ENCODE data around the gene MCCD1.

The MCCD1 gene

DNA sequence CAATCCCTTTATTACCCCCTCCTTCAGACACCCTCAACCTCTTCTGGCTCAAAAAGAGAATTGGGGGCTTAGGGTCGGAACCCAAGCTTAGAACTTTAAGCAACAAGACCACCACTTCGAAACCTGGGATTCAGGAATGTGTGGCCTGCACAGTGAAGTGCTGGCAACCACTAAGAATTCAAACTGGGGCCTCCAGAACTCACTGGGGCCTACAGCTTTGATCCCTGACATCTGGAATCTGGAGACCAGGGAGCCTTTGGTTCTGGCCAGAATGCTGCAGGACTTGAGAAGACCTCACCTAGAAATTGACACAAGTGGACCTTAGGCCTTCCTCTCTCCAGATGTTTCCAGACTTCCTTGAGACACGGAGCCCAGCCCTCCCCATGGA is 48.8 kb downstream of the MCCD1 start:
- no peaks in the 10 kb centered on the region for H3K36me3 ChIP-seq (ENCODE audit: insufficient read depth, low read depth, low read length)
- H3K4me3 ChIP-seq (ENCODE audit: low read length): no peak overlapping the region
- H3K27me3 ChIP-seq (ENCODE audit: insufficient read depth, low read length): peaks cover 34% of the 10 kb centered on the region
- no peaks in the 10 kb centered on the region for H3K9me3 ChIP-seq (ENCODE audit: insufficient read depth, low read depth, low read length)
- no peaks in the 10 kb centered on the region; the same call in 1 of the 2 replicates for H3K4me1 ChIP-seq (ENCODE audit: insufficient read depth, low read length)
- H3K9ac ChIP-seq (ENCODE audit: low read depth, low read length): no peak overlapping the region
- no peak overlapping the region for H3K27ac ChIP-seq (ENCODE audit: low read length)

DNA sequence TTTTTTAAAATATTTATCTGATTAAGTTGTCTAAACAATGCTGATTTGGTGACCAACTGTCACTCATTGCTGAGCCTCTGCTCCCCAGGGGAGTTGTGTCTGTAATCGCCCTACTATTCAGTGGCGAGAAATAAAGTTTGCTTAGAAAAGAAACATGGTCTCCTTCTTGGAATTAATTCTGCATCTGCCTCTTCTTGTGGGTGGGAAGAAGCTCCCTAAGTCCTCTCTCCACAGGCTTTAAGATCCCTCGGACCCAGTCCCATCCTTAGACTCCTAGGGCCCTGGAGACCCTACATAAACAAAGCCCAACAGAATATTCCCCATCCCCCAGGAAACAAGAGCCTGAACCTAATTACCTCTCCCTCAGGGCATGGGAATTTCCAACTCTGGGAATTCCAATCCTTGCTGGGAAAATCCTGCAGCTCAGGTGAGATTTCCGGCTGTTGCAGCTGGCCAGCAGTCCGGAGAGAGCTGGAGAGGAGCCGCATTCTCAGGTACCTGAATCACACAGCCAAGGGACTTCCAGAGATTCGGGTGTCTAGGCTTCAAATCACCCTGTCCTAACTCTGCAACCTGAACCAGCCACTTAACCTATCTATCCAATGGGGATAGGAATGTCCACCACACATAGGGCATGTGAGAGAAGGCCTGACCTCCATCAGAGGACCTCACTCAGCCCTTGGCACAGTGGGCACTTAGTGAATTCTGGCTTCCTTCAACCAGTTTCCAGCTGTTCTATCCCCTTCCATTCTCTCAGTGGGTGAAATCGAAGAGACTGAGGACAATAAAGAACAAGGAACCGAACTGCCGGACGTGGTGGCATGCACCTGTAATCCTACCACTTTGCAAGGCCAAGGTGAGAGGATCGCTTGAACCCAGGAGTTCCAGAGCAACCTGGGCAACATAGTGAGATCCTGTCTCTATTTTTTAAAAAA is 49.7 kb downstream of the MCCD1 start:
- Histone ChIP-seq H3K36me3 (ENCODE audit: insufficient read depth, low read depth, low read length) (no peaks in the 10 kb centered on the region), H3K4me1 (ENCODE audit: insufficient read depth, low read length) (no peaks in the 10 kb centered on the region; the same call in 1 of the 2 replicates), H3K4me3 (ENCODE audit: low read length) (no peak overlapping the region), H3K9ac (ENCODE audit: low read depth, low read length) (0 out of 2 replicates have a peak overlapping the region, but pooled peaks have one; percentile 13), H3K27me3 (ENCODE audit: insufficient read depth, low read length) (peaks cover 37% of the 10 kb centered on the region), H3K27ac (ENCODE audit: low read length) (no peak overlapping the region), H3K9me3 (ENCODE audit: insufficient read depth, low read depth, low read length) (no peaks in the 10 kb centered on the region)

DNA sequence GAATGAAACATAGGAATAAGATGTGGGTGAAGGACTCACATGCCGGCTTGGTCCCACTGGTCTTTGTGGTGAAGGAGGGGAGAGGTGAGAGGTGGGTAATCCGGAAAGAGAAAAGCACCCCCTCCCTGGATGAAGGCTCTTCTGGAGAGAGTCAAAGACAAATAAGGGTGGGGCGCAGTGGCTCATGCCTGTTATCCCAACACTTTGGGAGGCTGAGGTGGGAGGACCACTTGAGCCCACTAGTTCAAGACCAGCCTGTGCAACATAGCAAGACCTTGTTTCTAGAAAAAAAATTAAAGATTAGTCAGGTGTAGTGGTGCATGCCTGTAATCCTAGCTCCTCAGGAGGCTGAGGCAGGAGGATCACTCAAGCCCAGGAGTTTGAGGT is 50.4 kb downstream of the MCCD1 start:
- H3K9ac ChIP-seq (ENCODE audit: low read depth, low read length): no peak overlapping the region

More for the DNA sequence above, 50.4 kb downstream of the MCCD1 start:
- H3K36me3 ChIP-seq (ENCODE audit: insufficient read depth, low read depth, low read length): no peaks in the 10 kb centered on the region
- H3K27ac ChIP-seq (ENCODE audit: low read length): no peak overlapping the region
- H3K4me1 ChIP-seq (ENCODE audit: insufficient read depth, low read length): no peaks in the 10 kb centered on the region; the same call in 1 of the 2 replicates
- H3K4me3 ChIP-seq (ENCODE audit: low read length): no peak overlapping the region
- H3K9me3 ChIP-seq (ENCODE audit: insufficient read depth, low read depth, low read length): no peaks in the 10 kb centered on the region
- peaks cover 37% of the 10 kb centered on the region for H3K27me3 ChIP-seq (ENCODE audit: insufficient read depth, low read length)

Measured in iPS-20b (cell line).